Liver (tissue), 9 donors: ENCODE data around the gene RPS6KA2. TPM values are rescaled to one million over a fixed set of nuclear protein-coding genes. Genes with fewer than 3 reads are reported as not detected.

Experiments
- DNase-seq: peaks from one replicate; pipeline ENCODE4 v3.0.0-alpha.2; 2017; ENCODE audit warnings: low spot score
- H3K27ac ChIP-seq, 2 donors: one replicate each; pipeline ENCODE4 v1.7.0; 2013; ENCODE audit warnings: inconsistent platforms in 2 of 2, low read length in 2 of 2, control low read depth in 1 of 2, low read depth in 1 of 2, mild to moderate bottlenecking in 1 of 2
- H3K27me3 ChIP-seq, 4 donors: one replicate each; pipeline versions ENCODE4 v1.6.1 to v1.7.0; 2013; ENCODE audit warnings: low read length in 3 of 4, inconsistent platforms in 1 of 4, mild to moderate bottlenecking in 1 of 4, moderate library complexity in 1 of 4; ENCODE audit not compliant: control insufficient read depth in 4 of 4, insufficient read depth in 4 of 4
- H3K36me3 ChIP-seq, 4 donors: one replicate each; pipeline versions ENCODE4 v1.6.1 to v1.7.0; 2013; ENCODE audit warnings: low read length in 3 of 4, mild to moderate bottlenecking in 3 of 4, low read depth in 1 of 4, moderate library complexity in 1 of 4; ENCODE audit not compliant: control insufficient read depth in 4 of 4, insufficient read depth in 3 of 4
- H3K4me1 ChIP-seq, 4 donors: one replicate each; pipeline versions ENCODE4 v1.6.1 to v1.7.0; 2013; ENCODE audit warnings: low read length in 3 of 4, mild to moderate bottlenecking in 3 of 4, moderate library complexity in 1 of 4; ENCODE audit not compliant: control insufficient read depth in 4 of 4, insufficient read depth in 4 of 4
- H3K4me3 ChIP-seq, 3 donors: one replicate each; pipeline versions ENCODE4 v1.6.1 to v1.7.0; 2013; ENCODE audit warnings: low read length in 3 of 3, control low read depth in 1 of 3, low read depth in 1 of 3, mild to moderate bottlenecking in 1 of 3
- H3K9ac ChIP-seq, 2 donors: one replicate each; pipeline ENCODE4 v1.7.0; 2013; ENCODE audit warnings: low read length in 2 of 2, mild to moderate bottlenecking in 2 of 2, moderate library complexity in 2 of 2, control low read depth in 1 of 2, low read depth in 1 of 2
- H3K9me3 ChIP-seq, 4 donors: one replicate each; pipeline versions ENCODE4 v1.6.1 to v1.7.0; 2013; ENCODE audit warnings: low read length in 3 of 4; ENCODE audit not compliant: control insufficient read depth in 4 of 4
- EGR1 ChIP-seq, 2 donors: IDR thresholded peaks; 2 replicates each; pipeline ENCODE4 v1.6.1; 2016 to 2018; ENCODE audit warnings: antibody characterized with exemption in 2 of 2, low read depth in 2 of 2
- FOXA1 ChIP-seq: IDR thresholded peaks from 2 replicates; pipeline ENCODE4 v1.6.1; 2016; ENCODE audit warnings: antibody characterized with exemption
- FOXA2 ChIP-seq: IDR thresholded peaks from 2 replicates; pipeline ENCODE4 v1.6.1; 2016; ENCODE audit warnings: antibody characterized with exemption
- GABPA ChIP-seq, 2 donors: IDR thresholded peaks in 1 of 2; conservative IDR thresholded peaks in 1 of 2; 2 replicates each; pipeline ENCODE4 v1.6.1; 2016; ENCODE audit warnings: antibody characterized with exemption in 2 of 2, mild to moderate bottlenecking in 1 of 2, moderate library complexity in 1 of 2
- HNF4A ChIP-seq, 2 donors: conservative IDR thresholded peaks; 2 replicates each; pipeline ENCODE4 v1.6.1; 2016; ENCODE audit warnings: antibody characterized with exemption in 2 of 2, mild to moderate bottlenecking in 2 of 2
- HNF4G ChIP-seq: IDR thresholded peaks from 2 replicates; pipeline ENCODE4 v1.6.1; 2016; ENCODE audit warnings: antibody characterized with exemption
- JUND ChIP-seq, 2 donors: IDR thresholded peaks; 2 replicates each; pipeline ENCODE4 v1.6.1; 2016; ENCODE audit warnings: antibody characterized with exemption in 2 of 2
- NR2F2 ChIP-seq: IDR thresholded peaks from 2 replicates; pipeline ENCODE4 v1.6.1; 2016; ENCODE audit warnings: antibody characterized with exemption
- RAD21 ChIP-seq, 2 donors: IDR thresholded peaks; 2 replicates each; pipeline ENCODE4 v1.6.1; 2016; ENCODE audit warnings: antibody characterized with exemption in 2 of 2, mild to moderate bottlenecking in 2 of 2
- RXRA ChIP-seq, 2 donors: IDR thresholded peaks; 2 replicates each; pipeline ENCODE4 v1.6.1; 2017 to 2018; ENCODE audit warnings: antibody characterized with exemption in 2 of 2, mild to moderate bottlenecking in 1 of 2
- SP1 ChIP-seq: IDR thresholded peaks from 2 replicates; pipeline ENCODE4 v1.6.1; 2018; ENCODE audit warnings: antibody characterized with exemption, mild to moderate bottlenecking
- TAF1 ChIP-seq: conservative IDR thresholded peaks from 2 replicates; pipeline ENCODE4 v1.6.1; 2016; ENCODE audit warnings: antibody characterized with exemption, mild to moderate bottlenecking
- YY1 ChIP-seq: IDR thresholded peaks from 2 replicates; pipeline ENCODE4 v1.6.1; 2016; ENCODE audit warnings: antibody characterized with exemption, mild to moderate bottlenecking
- WGBS: extraction: QIAGEN DNeasy Blood & Tissue Kit; methylation state at CpG from one replicate; pipeline ENCODE4 v1.1.7; 2013; 5-methylcytosine and 5-hydroxymethylcytosine counted together
- polyA plus RNA-seq, 2 donors: library from polyadenylated mRNA; stranded (reverse) in 1 of 2; unstranded in 1 of 2; fragments of 200-250 nt in 1 of 2; fragments of >200 nt in 1 of 2; fragmentation: Nextera tagmentation in 1 of 2; extraction: Ambion mirVana in 1 of 2; gene quantifications; one replicate each; pipeline versions ENCODE4 v1.2.1 to v1.2.3, GENCODE V29; 2013 to 2015
- total RNA-seq, 2 donors: library from RNA; depleted of rRNA; stranded (reverse); fragments of >200 nt; gene quantifications; one replicate each; pipeline ENCODE4 v1.2.3, GENCODE V29; 2014
- TF ChIP-seq, protein P1 (sequence below): IDR thresholded peaks from 2 replicates; pipeline ENCODE4 v1.6.1; 2016; ENCODE audit warnings: antibody characterized with exemption
- TF ChIP-seq, protein P2 (sequence below): IDR thresholded peaks from 2 replicates; pipeline ENCODE4 v1.6.1; 2016; ENCODE audit warnings: antibody characterized with exemption
- TF ChIP-seq, protein P3 (sequence below): IDR thresholded peaks from 2 replicates; pipeline ENCODE4 v1.6.1; 2016; ENCODE audit warnings: antibody characterized with exemption
- TF ChIP-seq, protein P4 (sequence below): IDR thresholded peaks from 2 replicates; pipeline ENCODE4 v1.6.1; 2016; ENCODE audit warnings: antibody characterized with exemption, mild to moderate bottlenecking
- TF ChIP-seq, protein P5 (sequence below): fragments of 150-350 bp; IDR thresholded peaks from 2 replicates; pipeline ENCODE4 v1.5.1; 2017; ENCODE audit warnings: improper control_type of control experiment, low read depth, low read length; ENCODE audit not compliant: missing input control
- donor health status: healthy.
- donor health status: healthy.
- donor health status: healthy.
- donor health status: healthy.
- donor health status: healthy.

The RPS6KA2 gene
- total and polyA plus RNA-seq, 4 donors: 2.5 to 9.0 (median 5.0) TPM

DNA sequence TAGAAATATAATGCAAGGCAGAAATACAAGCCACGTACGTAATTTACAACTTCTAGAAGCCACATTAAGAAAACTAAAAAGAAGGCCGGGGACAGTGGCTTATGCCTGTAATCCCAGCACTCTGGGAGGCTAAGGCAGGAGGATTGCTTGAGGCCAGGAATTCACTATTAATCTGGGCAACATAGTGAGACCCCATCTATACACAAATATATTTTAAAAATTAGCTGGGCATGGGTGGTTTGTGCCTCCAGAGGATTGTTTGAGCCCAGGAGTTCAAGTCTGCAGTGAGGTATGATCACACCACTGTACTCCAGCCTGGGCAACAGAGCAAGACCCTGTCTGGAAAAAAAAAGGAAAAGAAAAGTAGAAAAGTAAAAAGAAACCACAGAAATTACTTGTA is 256.6 kb downstream of the RPS6KA2 start:
- no peak for DNase-seq
- H3K27ac ChIP-seq: no peak overlapping the region
- no peak overlapping the region for H3K9ac ChIP-seq
- TF ChIP-seq NR2F2 (no peak), FOXA2 (no peak), FOXA1 (no peak), RAD21 (IDR thresholded peaks at IDR 0.05) (no peak), YY1 (no peak), RXRA (IDR thresholded peaks at IDR 0.05) (no peak), JUND (IDR thresholded peaks at IDR 0.05) (no peak), TAF1 (no peak), GABPA (IDR thresholded peaks at IDR 0.05 in 1 of 2, conservative IDR thresholded peaks at IDR 0.05 in 1 of 2) (no peak), HNF4A (conservative IDR thresholded peaks at IDR 0.05) (no peak), SP1 (no peak), HNF4G (no peak), EGR1 (IDR thresholded peaks at IDR 0.05; ENCODE audit: low read depth in 2 of 2) (no peak)
- TF ChIP-seq, protein P1, sequence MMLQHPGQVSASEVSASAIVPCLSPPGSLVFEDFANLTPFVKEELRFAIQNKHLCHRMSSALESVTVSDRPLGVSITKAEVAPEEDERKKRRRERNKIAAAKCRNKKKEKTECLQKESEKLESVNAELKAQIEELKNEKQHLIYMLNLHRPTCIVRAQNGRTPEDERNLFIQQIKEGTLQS: no peak
- TF ChIP-seq, protein P2, sequence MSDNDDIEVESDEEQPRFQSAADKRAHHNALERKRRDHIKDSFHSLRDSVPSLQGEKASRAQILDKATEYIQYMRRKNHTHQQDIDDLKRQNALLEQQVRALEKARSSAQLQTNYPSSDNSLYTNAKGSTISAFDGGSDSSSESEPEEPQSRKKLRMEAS: no peak
- TF ChIP-seq, protein P3, sequence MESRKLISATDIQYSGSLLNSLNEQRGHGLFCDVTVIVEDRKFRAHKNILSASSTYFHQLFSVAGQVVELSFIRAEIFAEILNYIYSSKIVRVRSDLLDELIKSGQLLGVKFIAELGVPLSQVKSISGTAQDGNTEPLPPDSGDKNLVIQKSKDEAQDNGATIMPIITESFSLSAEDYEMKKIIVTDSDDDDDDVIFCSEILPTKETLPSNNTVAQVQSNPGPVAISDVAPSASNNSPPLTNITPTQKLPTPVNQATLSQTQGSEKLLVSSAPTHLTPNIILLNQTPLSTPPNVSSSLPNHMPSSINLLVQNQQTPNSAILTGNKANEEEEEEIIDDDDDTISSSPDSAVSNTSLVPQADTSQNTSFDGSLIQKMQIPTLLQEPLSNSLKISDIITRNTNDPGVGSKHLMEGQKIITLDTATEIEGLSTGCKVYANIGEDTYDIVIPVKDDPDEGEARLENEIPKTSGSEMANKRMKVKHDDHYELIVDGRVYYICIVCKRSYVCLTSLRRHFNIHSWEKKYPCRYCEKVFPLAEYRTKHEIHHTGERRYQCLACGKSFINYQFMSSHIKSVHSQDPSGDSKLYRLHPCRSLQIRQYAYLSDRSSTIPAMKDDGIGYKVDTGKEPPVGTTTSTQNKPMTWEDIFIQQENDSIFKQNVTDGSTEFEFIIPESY: no peak
- TF ChIP-seq, protein P4, sequence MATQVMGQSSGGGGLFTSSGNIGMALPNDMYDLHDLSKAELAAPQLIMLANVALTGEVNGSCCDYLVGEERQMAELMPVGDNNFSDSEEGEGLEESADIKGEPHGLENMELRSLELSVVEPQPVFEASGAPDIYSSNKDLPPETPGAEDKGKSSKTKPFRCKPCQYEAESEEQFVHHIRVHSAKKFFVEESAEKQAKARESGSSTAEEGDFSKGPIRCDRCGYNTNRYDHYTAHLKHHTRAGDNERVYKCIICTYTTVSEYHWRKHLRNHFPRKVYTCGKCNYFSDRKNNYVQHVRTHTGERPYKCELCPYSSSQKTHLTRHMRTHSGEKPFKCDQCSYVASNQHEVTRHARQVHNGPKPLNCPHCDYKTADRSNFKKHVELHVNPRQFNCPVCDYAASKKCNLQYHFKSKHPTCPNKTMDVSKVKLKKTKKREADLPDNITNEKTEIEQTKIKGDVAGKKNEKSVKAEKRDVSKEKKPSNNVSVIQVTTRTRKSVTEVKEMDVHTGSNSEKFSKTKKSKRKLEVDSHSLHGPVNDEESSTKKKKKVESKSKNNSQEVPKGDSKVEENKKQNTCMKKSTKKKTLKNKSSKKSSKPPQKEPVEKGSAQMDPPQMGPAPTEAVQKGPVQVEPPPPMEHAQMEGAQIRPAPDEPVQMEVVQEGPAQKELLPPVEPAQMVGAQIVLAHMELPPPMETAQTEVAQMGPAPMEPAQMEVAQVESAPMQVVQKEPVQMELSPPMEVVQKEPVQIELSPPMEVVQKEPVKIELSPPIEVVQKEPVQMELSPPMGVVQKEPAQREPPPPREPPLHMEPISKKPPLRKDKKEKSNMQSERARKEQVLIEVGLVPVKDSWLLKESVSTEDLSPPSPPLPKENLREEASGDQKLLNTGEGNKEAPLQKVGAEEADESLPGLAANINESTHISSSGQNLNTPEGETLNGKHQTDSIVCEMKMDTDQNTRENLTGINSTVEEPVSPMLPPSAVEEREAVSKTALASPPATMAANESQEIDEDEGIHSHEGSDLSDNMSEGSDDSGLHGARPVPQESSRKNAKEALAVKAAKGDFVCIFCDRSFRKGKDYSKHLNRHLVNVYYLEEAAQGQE: no peak
- TF ChIP-seq, protein P5, sequence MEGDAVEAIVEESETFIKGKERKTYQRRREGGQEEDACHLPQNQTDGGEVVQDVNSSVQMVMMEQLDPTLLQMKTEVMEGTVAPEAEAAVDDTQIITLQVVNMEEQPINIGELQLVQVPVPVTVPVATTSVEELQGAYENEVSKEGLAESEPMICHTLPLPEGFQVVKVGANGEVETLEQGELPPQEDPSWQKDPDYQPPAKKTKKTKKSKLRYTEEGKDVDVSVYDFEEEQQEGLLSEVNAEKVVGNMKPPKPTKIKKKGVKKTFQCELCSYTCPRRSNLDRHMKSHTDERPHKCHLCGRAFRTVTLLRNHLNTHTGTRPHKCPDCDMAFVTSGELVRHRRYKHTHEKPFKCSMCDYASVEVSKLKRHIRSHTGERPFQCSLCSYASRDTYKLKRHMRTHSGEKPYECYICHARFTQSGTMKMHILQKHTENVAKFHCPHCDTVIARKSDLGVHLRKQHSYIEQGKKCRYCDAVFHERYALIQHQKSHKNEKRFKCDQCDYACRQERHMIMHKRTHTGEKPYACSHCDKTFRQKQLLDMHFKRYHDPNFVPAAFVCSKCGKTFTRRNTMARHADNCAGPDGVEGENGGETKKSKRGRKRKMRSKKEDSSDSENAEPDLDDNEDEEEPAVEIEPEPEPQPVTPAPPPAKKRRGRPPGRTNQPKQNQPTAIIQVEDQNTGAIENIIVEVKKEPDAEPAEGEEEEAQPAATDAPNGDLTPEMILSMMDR: no peak
- peaks cover 3 to 10% (median 5%) of the 10 kb centered on the region in 4 donors for H3K36me3 ChIP-seq
- no peak overlapping the region for H3K4me3 ChIP-seq
- 97% methylated on average over 3 of the region's 3 CpGs for WGBS
- peaks cover 3 to 15% (median 10%) of the 10 kb centered on the region in 4 donors for H3K4me1 ChIP-seq
- no peaks in the 10 kb centered on the region for H3K27me3 ChIP-seq
- H3K9me3 ChIP-seq: no peaks in the 10 kb centered on the region
